Progenitor cell of endocrine pancreas (in vitro differentiated cells): ENCODE data around the gene BSCL2. TPM values are rescaled to one million over a fixed set of nuclear protein-coding genes. Genes with fewer than 3 reads are reported as not detected.

ENCODE experiments used
- DNase-seq: peaks from one replicate; pipeline ENCODE4 v3.0.0; 2021; ENCODE audit warnings: low spot score; ENCODE audit not compliant: unreplicated experiment
- H3K27ac Mint-ChIP-seq: 2 replicates; pipeline ENCODE4 v1.8.0; 2021; ENCODE audit warnings: mild to moderate bottlenecking, moderate library complexity, mixed read lengths
- H3K27me3 Mint-ChIP-seq: 2 replicates; pipeline ENCODE4 v1.8.0; 2021; ENCODE audit warnings: mixed read lengths
- H3K36me3 Mint-ChIP-seq: 2 replicates; pipeline ENCODE4 v1.8.0; 2022; ENCODE audit warnings: mixed read lengths; ENCODE audit not compliant: insufficient read depth
- H3K4me1 Mint-ChIP-seq: 2 replicates; pipeline ENCODE4 v1.8.0; 2021; ENCODE audit warnings: low read depth, mixed read lengths
- H3K4me3 Mint-ChIP-seq: 2 replicates; pipeline ENCODE4 v1.8.0; 2021; ENCODE audit warnings: low read depth, mild to moderate bottlenecking, moderate library complexity, mixed read lengths
- H3K9me3 Mint-ChIP-seq: 2 replicates; pipeline ENCODE4 v1.8.0; 2021; ENCODE audit warnings: low read depth, mixed read lengths
- total RNA-seq: library from RNA; stranded (reverse); gene quantifications from 2 replicates; pipeline ENCODE4 v1.2.1, GENCODE V29; 2021
- TF ChIP-seq, protein P1 (sequence below): fragments of 200-600 bp; sonication (generic); IDR thresholded peaks from one replicate; pipeline ENCODE4 v1.5.0; 2021; ENCODE audit warnings: antibody characterized with exemption, mild to moderate bottlenecking; ENCODE audit not compliant: unreplicated experiment

BSCL2 gene
- total RNA-seq, 1 donor from 2014 or later: 84.9 TPM

DNA sequence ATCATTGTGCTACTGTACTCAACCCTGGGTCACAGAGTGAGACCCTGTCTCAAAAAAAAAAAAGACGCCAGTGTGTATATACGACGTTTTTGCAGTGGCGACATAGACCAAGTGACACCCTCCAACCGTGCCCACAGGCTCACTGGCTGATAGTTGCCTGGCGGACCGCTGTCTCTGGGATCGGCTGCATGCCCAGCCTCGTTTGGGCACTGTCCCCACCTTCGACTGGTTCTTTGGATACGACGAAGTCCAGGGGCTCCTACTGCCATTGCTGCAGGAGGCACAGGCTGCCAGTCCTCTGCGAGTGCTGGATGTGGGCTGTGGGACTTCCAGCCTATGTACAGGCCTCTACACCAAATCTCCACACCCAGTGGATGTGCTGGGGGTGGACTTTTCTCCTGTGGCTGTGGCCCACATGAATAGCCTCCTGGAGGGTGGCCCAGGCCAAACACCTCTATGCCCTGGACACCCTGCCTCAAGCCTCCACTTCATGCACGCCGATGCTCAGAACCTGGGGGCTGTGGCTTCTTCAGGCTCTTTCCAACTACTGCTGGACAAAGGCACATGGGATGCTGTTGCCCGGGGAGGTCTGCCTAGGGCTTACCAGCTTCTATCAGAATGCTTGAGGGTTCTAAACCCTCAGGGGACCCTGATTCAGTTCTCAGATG lies 40.8 kb downstream of the BSCL2 start:
- Mint-ChIP-seq H3K4me3 (peak overlapping the region; percentile 88), H3K27ac (no peak overlapping the region), H3K4me1 (peaks cover 15% of the 10 kb centered on the region), H3K36me3 (peaks cover 5% of the 10 kb centered on the region), H3K9me3 (no peaks in the 10 kb centered on the region), H3K27me3 (no peaks in the 10 kb centered on the region)
- TF ChIP-seq, protein P1, sequence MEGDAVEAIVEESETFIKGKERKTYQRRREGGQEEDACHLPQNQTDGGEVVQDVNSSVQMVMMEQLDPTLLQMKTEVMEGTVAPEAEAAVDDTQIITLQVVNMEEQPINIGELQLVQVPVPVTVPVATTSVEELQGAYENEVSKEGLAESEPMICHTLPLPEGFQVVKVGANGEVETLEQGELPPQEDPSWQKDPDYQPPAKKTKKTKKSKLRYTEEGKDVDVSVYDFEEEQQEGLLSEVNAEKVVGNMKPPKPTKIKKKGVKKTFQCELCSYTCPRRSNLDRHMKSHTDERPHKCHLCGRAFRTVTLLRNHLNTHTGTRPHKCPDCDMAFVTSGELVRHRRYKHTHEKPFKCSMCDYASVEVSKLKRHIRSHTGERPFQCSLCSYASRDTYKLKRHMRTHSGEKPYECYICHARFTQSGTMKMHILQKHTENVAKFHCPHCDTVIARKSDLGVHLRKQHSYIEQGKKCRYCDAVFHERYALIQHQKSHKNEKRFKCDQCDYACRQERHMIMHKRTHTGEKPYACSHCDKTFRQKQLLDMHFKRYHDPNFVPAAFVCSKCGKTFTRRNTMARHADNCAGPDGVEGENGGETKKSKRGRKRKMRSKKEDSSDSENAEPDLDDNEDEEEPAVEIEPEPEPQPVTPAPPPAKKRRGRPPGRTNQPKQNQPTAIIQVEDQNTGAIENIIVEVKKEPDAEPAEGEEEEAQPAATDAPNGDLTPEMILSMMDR: no peak
- DNase-seq: no peak

DNA sequence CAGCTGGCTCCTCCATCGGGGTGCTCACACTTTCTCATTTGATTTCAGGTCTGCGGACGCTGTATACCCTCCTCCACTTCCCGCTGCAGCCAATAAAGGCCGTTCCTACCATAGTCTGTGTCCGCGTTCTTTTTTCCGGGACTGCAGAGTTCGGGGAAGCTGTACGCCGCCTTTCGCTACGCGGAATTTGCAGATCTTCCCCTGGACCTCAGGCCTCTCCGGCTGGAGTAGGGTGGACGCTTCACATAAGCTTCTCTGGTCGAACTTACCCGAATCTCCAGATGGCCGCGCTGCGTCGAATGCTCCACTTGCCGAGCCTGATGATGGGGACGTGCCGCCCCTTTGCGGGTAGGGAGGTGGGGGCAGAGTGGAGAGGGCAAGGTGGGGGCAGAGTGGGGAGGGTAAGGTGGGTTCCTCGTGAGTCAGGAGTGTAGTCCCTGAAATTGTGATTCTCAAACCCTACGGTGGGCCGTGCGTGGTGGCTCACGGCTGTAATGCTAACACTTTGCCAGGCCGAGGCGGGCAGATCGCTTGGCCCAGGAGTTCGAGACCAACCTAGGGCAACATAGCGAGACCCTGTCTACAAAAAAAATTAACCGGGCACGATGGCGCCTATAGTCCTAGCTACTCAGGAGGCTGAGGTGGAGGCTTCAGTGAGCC lies 41.5 kb downstream of the BSCL2 start:
- Mint-ChIP-seq H3K9me3 (no peaks in the 10 kb centered on the region), H3K27ac (peak overlapping the region; percentile 98), H3K4me3 (peak overlapping the region; percentile 88), H3K36me3 (peaks cover 5% of the 10 kb centered on the region), H3K4me1 (peaks cover 12% of the 10 kb centered on the region), H3K27me3 (no peaks in the 10 kb centered on the region)
- no peak for DNase-seq
- TF ChIP-seq, protein P1: no peak

DNA sequence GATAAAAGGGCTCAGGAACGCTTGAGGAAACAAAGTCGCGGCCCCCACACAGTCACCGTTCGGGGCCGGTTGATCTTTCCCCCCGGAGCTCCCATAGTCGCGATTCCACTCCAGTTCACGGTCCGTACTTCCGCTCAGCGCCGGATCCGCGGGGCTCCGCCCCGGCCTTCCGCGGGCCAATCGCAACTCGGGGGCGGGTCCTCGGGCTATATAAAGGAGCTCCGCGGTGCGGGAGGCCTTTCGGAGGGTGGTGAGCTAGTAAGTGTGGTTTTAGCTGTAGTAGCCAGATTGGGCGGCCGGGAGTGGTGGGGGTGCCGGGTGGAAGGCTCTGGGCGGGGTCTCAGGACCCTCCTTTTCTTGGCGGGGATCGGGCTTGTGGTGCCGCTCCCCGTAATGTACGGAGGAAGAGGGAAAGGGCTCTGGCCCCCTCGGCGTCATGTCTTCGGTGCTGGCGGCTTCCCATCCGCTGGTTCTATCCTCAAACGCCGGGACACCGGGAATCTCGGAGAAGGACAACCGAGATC lies 42.1 kb downstream of the BSCL2 start, which contains the start of the genes C11orf98 and CSKMT:
Gene C11orf98 (minus strand): TSS at position 136 of the 524 bp plus-strand sequence. CDS start 41 bp downstream, at position 95.
Gene CSKMT (plus strand): TSS at position 238 of the 524 bp plus-strand sequence. CDS start 568 bp downstream, outside the sequence.
- Mint-ChIP-seq H3K4me3 (peak within 1 kb of the TSS; percentile 88), H3K27ac (peak within 1 kb of the TSS; percentile 98), H3K4me1 (peaks cover 11% of the 10 kb centered on the region), H3K9me3 (no peaks in the 10 kb centered on the region), H3K27me3 (no peaks in the 10 kb centered on the region), H3K36me3 (peaks cover 5% of the 10 kb centered on the region)
- TF ChIP-seq, protein P1: no peak
- DNase-seq: peak; percentile 96

DNA sequence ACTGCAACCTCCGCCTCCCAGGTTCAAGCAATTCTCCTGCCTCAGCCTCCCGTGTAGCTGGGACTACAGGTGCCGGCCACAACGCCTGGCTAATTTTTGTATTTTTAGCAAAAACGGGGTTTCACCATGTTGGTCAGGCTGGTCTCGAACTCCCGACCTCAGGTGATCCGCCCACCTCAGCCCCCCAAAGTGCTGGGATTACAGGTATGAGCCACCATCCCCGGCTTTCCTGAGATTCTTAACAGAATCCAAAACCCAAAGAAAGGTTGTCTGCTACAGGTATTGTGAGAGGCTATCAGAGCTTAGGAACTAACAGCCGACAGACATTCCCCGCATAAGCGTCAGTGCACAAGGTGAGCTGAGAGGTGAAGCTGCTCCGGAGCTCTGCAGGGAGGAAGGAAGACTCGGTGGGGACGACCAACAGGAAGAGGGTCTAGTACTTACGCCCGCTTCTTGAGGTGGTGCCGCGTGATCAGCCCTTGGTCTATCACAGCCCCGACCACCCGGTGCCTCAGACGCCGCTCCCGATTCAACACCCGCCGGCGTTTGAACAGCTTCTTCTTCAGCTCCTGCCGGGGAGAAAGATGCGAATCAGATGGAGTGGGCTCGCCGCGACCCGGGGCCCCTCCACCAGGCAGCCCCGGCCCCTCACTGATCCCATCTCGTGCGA lies 42.7 kb downstream of the BSCL2 start:
- no peak for DNase-seq
- Mint-ChIP-seq H3K27ac (peak overlapping the region; percentile 98), H3K9me3 (no peaks in the 10 kb centered on the region), H3K4me3 (peak overlapping the region; percentile 88), H3K27me3 (no peaks in the 10 kb centered on the region), H3K4me1 (peaks cover 11% of the 10 kb centered on the region), H3K36me3 (peaks cover 5% of the 10 kb centered on the region)
- TF ChIP-seq, protein P1: no peak

DNA sequence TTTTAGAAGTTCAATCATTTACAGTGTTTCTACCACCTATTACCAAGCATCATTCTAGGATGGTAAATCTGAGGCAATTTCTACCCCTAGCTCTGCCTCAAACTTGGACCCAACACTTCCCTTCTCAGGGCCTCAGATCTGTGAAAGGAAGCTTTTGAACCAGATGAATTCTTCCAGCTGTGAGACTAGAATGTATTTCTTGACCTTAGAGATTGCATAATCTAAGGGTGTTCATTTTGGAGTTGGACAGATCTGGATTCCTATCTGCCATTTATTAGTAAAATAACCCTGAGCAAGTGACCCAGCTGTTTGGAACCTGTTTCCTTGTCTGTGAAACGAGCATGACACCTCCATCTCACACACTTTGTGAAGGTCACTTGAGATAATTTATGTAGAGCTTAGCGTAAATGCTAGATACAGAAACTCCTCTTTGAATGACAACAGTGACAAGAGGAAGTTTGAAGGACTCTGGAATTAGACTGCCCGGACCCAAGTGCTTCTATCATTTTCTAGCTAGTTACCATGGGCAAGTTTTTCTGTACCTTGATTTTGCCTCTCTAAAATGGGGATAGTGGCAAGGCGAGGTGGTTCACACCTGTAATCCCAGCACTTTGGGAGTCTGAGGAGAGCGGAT lies 50.3 kb downstream of the BSCL2 start:
- TF ChIP-seq, protein P1: no peak
- no peak for DNase-seq
- Mint-ChIP-seq H3K9me3 (no peaks in the 10 kb centered on the region), H3K27me3 (no peaks in the 10 kb centered on the region), H3K4me3 (no peak overlapping the region), H3K4me1 (peaks cover 7% of the 10 kb centered on the region), H3K36me3 (no peaks in the 10 kb centered on the region), H3K27ac (no peak overlapping the region)
